HS-5 (cell line): Measurements from ENCODE around the gene POC5.
A peak's percentile ranks its signal among the peaks of the same experiment; 100 is the strongest.
"Not testable (repeated sequence)": the region's sequence is repeated elsewhere in the genome, so short reads cannot be mapped to it uniquely, and the experiment has no call there.

ENCODE experiments used
- DNase-seq: peaks from one replicate; pipeline ENCODE4 v3.0.0-alpha.2; 2012; ENCODE audit warnings: low read depth

POC5 gene

GRCh38 chr5:75717082-75717922 lies at the start of gene POC5:
Gene POC5 (minus strand): TSS chr5:75717437. CDS start chr5:75712937, 4,500 bp downstream.
- DNase-seq, result peak; percentile 95

GRCh38 chr5:75758116-75758515 lies 40.9 kb upstream of the POC5 start:
- DNase-seq, result no peak

GRCh38 chr5:75756981-75757380 lies 39.7 kb upstream of the POC5 start:
- no peak for DNase-seq

- no peak for DNase-seq
Observed at GRCh38 chr5:75756211-75756610, 39.0 kb upstream of the POC5 start.

GRCh38 chr5:75753182-75753581 lies 35.9 kb upstream of the POC5 start:
- DNase-seq, result no peak

GRCh38 chr5:75744355-75744754 lies 27.1 kb upstream of the POC5 start:
- DNase-seq, result no peak

GRCh38 chr5:75736273-75736672 lies 19.0 kb upstream of the POC5 start:
- no peak for DNase-seq

GRCh38 chr5:75734913-75735789 lies 17.9 kb upstream of the POC5 start:
- DNase-seq, result no peak

GRCh38 chr5:75733767-75734166 lies 16.5 kb upstream of the POC5 start:
- DNase-seq, result no peak

GRCh38 chr5:75731515-75731914 lies 14.3 kb upstream of the POC5 start:
- DNase-seq, result not testable (repeated sequence)

- no peak for DNase-seq
Observed at GRCh38 chr5:75729321-75729720, 12.1 kb upstream of the POC5 start.

GRCh38 chr5:75727931-75728330 lies 10.7 kb upstream of the POC5 start:
- DNase-seq, result no peak

- not testable (repeated sequence) for DNase-seq
Observed at GRCh38 chr5:75726224-75726623, 9.0 kb upstream of the POC5 start.

- DNase-seq, result no peak
Observed at GRCh38 chr5:75723378-75723777, 6.1 kb upstream of the POC5 start.

GRCh38 chr5:75721573-75721972 lies 4.3 kb upstream of the POC5 start:
- no peak for DNase-seq

GRCh38 chr5:75720882-75721281 lies 3.6 kb upstream of the POC5 start:
- DNase-seq, result no peak

GRCh38 chr5:75716715-75717081 lies 539 bp downstream of the POC5 start:
- no peak for DNase-seq

GRCh38 chr5:75712091-75712490 lies 5.1 kb downstream of the POC5 start:
- no peak for DNase-seq

GRCh38 chr5:75711151-75711550 lies 6.1 kb downstream of the POC5 start:
- DNase-seq, result no peak

- DNase-seq, result no peak
Observed at GRCh38 chr5:75710637-75711036, 6.6 kb downstream of the POC5 start.

- DNase-seq, result no peak
Observed at GRCh38 chr5:75707911-75708509, 9.2 kb downstream of the POC5 start.

- no peak for DNase-seq
Observed at GRCh38 chr5:75706775-75707174, 10.5 kb downstream of the POC5 start.

- no peak for DNase-seq
Observed at GRCh38 chr5:75706016-75706415, 11.2 kb downstream of the POC5 start.
